ENCODE results near the gene UBR3. TPM values are rescaled to one million over a fixed set of nuclear protein-coding genes. Genes with fewer than 3 reads are reported as not detected.
"Not testable (repeated sequence)": the region's sequence is repeated elsewhere in the genome, so short reads cannot be mapped to it uniquely, and the experiment has no call there.

UBR3 gene

GRCh38 chr2:170122883-170123547, 295.8 kb downstream of the UBR3 start:
- Histone ChIP-seq H3K36me3 (ENCODE audit: insufficient read depth, low read length) (no peaks in the 10 kb centered on the region), H3K4me2 (ENCODE audit: low read length) (no peak overlapping the region), H3K27me3 (ENCODE audit: control insufficient read depth, insufficient read depth, low read length) (no peaks in the 10 kb centered on the region), H3K9ac (ENCODE audit: low read depth, low read length) (no peak overlapping the region), H3K4me1 (ENCODE audit: control insufficient read depth, insufficient read depth, low read length) (no peaks in the 10 kb centered on the region), H3K9me3 (replicated peaks; ENCODE audit: low read length) (no peaks in the 10 kb centered on the region), H3K4me3 (ENCODE audit: low read length) (no peak overlapping the region)

- Histone ChIP-seq H3K4me3 (ENCODE audit: low read length) (no peak overlapping the region), H3K4me1 (ENCODE audit: control insufficient read depth, insufficient read depth, low read length) (no peaks in the 10 kb centered on the region), H3K36me3 (ENCODE audit: insufficient read depth, low read length) (no peaks in the 10 kb centered on the region), H3K4me2 (ENCODE audit: low read length) (no peak overlapping the region), H3K9me3 (replicated peaks; ENCODE audit: low read length) (no peaks in the 10 kb centered on the region), H3K9ac (ENCODE audit: low read depth, low read length) (no peak overlapping the region), H3K27me3 (ENCODE audit: control insufficient read depth, insufficient read depth, low read length) (no peaks in the 10 kb centered on the region)
Measured at GRCh38 chr2:170123593-170123992, 296.3 kb downstream of the UBR3 start.

GRCh38 chr2:170126138-170126728, 299.0 kb downstream of the UBR3 start:
- H3K9me3 ChIP-seq (replicated peaks; ENCODE audit: low read length); H3K27me3 ChIP-seq (ENCODE audit: control insufficient read depth, insufficient read depth, low read length); H3K9ac ChIP-seq (ENCODE audit: low read depth, low read length); H3K4me3 ChIP-seq (ENCODE audit: low read length); H3K36me3 ChIP-seq (ENCODE audit: insufficient read depth, low read length); H3K4me1 ChIP-seq (ENCODE audit: control insufficient read depth, insufficient read depth, low read length); H3K4me2 ChIP-seq (ENCODE audit: low read length): not testable (repeated sequence)

Small RNA genes lying within 50 kb of the gene (small RNA-seq; reads per million reads assigned to genes)
- not detected for gene RNU6-1006P
